Measurements from ENCODE around the gene TCERG1L.

The TCERG1L gene

DNA sequence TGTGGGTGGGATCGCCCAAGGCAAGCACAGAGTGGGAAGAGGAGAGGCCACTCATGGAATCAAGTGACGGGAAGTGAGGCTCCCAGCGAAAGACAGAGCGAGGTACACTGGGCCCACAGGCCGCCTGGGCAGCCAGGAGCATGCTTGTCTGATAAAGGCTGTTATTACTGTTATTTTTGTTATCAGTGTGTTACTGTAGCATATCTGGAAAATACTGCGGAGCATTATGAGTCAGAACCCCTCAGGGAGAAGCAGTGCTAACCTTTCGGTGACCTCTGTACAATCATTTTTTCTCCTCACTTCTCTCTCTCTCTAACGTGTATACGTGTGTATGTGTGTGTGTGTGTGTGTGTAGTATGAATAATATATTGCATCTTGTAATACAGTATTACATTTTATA, 3.8 kb upstream of the TCERG1L start:
- in situ Hi-C loops (cut with MboI; ENCODE audit: low sequenced_read_pairs): no loop called here

DNA sequence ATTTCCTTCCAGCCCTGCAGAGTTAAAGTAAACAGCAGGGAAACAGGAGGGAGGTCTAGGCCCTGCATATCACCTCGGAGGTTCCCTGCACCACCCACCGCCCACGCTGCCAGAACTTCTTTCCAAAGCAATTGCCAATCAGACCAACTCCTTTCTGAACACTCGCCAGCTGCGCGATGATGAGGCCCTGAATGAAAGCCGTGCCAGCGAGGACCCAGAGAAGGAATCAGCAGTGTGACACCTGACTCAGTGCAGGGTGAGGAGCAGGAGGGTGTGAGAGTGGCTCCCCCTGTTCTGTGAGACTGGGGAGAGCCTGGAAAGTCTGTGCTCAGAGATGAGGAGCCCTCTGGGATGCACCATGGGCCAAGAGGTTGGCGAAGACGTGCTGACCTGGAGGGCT, 3.3 kb upstream of the TCERG1L start:
- in situ Hi-C loops (cut with MboI; ENCODE audit: low sequenced_read_pairs): no loop called here

DNA sequence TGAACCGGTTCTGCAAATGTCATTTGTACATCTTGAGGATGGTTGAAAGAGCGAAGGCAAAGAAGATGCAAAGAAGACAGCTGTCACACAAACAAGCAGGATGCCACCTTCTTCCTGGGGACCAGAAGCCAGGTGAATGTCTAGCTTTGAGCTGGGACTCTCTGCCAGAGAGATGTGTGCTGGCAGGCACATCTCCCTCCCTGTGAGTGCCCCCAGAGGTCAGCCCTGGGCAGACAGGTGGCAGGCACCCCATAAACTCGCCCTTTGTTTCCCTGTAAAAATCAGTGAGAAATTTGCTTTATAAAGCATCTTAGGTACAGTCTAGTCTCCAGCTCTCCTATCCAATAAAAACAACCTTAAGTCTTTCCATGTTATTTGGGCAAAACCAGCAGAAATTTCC, 2.6 kb upstream of the TCERG1L start:
- in situ Hi-C loops (cut with MboI; ENCODE audit: low sequenced_read_pairs): no loop called here

DNA sequence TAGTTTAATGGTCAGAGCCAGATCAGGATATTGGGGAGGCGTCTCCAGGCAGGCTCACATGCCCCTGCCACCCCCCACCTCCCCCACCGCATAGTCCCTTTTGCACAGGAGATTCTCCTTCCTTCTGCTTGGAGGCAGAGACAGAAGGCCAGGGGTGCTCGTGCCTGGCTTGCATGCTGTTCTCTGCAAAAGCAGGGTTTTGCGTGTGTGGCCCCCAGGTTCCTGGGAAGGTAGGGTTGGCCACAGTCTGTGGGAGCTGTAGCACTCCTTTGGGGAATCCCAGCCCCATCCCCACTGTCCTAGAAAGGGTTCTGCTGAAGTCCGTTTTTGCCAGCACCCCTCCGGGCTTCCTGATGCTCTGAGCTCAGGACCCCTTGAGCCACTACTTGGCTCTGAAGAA, 1.9 kb upstream of the TCERG1L start:
- in situ Hi-C loops (cut with MboI; ENCODE audit: low sequenced_read_pairs): no loop called here

DNA sequence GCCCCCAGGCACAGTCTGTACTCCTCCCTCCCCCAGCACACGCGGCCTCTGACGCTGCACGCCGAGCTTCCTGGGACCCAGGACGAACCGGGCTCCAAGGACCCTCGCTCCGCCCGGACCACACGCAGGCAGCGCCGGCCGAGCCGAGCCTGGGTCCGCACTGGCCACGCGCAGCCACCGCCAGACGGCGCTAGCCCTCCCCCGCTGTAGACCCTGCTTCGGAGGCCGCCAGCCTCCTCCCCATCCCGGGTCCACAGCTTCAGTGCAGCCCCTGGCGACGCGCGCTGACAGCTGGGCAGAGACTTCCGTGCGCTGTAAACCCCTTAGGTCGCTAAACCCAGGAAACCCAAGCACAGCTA, 936 bp upstream of the TCERG1L start:
- in situ Hi-C loops (cut with MboI; ENCODE audit: low sequenced_read_pairs): no loop called here

DNA sequence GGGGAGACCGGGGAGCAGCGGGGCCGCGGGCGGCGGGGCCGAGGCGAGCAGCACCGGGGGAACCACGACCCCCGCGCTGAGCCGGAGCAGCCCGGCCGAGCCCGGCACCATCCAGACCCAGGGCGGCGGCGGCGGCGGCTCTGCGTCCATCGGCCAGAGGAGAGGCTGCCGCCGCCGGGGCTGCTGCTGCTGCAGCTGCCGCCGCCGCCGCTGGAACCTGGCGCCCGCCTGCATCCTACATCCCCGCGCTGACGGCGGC, 190 bp downstream of the TCERG1L start:
- in situ Hi-C loops (cut with MboI; ENCODE audit: low sequenced_read_pairs): no loop called here

DNA sequence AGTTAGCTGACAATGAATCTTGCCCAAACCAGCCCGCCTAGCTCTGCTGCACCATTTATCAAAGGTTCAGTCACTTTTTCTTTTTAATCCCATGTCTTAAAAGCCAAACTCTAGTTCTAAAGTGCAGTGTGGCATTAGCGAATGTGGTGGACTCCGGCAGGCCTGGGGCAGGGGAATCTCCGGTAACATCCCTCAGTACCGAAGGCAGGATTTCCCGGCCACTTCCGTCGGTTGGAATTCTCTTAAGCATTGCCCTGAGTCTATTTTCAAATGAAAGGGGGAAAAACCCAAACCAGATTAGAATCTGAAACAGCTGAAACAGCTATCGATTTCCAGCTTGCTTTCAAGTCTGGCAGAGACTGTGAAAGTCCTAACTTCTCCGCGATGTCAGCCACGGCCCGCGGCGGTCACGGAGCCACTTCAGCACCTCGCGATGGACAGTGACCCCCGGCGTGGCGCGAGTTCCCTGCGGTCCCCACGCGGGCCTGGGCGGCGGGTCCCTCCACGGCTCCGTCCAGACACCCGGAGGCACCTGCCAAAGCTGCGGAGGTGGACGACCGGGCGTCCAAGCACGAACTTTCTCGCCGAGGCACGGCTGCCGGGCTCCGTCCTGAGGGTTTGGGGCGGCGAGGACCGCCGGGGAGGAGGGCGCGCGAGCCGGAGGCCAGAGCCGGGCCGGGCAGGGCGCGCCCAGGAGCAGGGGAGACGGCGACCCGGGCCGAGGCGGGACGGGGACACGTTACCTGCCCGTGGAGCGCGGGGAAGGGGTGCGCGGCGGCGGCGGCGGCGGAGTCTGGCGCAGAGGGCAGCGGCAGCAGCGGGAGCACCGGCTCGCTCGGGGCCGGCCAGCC, 745 bp downstream of the TCERG1L start:
- in situ Hi-C loops (cut with MboI; ENCODE audit: low sequenced_read_pairs): no loop called here

DNA sequence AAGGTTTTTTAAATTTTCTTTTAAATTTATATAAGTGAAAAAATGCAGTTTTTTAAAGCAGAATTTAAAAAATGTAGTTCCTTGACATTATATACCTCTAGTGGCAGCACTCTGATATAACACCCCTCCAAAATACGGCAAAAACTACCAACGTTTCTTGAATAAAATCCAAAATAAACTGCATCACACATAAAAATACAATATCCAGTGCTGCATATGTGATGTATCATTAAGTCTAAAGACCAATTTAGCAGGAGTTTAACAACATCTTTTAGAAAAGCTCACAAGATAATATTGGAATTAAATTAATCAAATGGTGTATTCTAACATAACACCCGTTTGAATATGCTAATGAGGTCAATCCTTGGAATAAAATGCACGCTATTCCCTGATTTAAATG, 1.4 kb downstream of the TCERG1L start:
- in situ Hi-C loops (cut with MboI; ENCODE audit: low sequenced_read_pairs): no loop called here

DNA sequence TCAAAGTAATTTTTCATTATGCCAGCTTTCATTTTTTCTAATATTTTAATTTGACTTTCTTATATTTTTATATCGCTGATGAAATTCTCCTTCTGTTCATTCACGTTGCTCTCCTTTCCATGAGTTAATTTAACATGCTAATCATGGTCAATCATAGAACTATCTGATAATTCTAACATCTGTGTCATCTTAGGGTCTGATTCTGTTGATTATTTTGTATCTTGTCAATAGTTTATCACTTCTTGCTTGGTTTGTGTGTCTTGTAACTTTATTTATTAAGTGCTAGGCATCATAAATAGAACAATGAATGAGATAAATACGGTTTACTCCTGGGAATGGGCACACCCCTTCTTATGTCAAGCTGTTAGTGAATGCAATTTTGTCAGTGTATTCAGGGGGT, 11.0 kb downstream of the TCERG1L start:
- in situ Hi-C loops (cut with MboI; ENCODE audit: low sequenced_read_pairs): no loop called here

DNA sequence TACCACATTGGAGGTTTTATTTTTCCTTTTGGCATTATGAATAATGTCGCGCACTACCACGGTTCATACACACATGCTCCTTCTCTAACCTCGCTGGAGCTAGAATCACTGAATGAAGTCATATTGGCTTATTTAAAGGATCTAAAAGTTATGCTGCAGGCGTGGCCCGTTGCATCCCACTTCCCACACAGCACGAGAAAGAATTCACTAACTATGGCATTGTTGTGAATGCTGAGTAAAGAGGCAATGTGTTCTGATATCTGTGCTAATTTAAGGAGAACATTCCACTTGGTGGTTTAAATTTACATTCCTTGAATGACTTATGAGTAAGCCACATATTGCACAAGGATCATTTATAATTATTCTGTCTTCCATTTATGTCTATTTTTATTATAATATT, 20.7 kb downstream of the TCERG1L start:
- in situ Hi-C loops (cut with MboI; ENCODE audit: low sequenced_read_pairs): no loop called here

DNA sequence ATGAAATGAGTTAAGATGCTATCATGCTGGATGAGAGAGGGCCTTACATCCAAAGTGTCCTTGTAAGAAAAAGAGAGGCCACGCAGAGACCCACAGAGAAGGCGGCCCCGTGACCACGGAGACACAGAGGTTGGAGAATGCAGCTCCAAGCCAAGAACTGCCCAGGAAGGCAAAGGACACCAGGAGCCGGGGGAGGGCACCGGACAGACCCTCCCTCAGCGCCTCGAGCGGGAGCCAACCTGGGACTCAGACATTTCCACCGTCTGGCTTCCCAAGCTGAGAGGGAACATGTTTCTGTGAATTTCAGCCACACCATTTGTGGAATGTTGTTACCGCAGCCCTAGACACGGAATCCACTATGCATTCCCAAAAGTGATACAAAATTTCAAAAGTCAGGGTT, 22.9 kb downstream of the TCERG1L start:
- in situ Hi-C loops (cut with MboI; ENCODE audit: low sequenced_read_pairs): no loop called here

DNA sequence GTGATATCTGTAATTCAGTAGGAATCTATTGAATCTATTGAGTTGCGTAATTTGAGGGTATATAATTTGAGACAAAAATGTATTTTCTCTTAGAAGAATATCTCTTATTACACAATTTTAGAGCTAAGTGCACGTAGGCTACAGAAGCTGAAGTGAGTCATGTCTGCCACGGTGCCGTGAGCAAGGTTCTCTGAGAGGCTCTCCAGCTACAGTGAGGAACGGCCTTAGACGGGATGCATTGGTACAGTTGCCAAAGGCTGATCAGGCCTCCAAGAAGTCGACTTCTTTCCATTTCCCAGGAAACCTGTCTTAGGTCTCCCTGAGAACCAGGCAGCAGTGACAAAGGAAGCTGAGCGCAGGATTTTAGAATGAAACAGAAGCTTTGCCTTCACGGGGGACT, 28.6 kb downstream of the TCERG1L start:
- in situ Hi-C loops (cut with MboI; ENCODE audit: low sequenced_read_pairs): no loop called here

DNA sequence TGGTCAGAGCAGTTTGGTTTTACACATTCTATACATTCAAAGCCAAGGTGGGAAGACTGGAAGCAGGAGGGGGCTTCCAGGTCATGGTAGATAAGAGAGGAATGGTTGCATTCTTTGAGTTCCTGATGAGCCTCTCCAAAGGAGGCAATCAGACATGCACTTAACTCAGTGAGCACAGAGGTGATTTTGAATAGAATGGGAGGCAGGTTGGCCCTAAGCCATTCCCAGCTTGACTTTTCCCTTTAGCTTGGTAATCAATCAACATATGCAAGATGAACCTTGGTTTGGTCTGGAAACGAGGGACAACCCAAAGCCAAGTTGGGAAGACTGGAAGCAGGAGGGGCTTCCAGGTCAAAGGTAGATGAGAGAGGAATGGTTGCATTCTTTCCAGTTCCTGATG, 31.4 kb downstream of the TCERG1L start:
- in situ Hi-C loops (cut with MboI; ENCODE audit: low sequenced_read_pairs): no loop called here

DNA sequence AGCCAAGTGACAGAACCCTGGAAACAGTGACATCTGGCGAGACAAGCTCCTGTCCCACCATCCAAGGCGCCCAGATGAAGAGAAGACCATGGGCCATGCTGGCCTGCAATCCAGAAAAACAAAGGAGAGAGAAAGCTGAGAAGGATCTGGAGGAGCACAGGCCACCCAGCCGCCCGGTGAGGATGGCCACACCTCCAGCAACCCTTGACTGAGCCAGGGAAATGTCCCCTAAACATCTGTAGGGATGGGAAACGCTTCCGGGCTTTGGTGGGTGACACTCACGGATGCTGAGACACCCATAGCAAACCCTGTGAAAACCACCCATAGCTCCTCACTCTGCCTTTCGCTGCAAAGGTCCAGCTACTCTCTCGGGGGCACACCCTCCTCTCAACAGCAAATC, 32.0 kb downstream of the TCERG1L start:
- in situ Hi-C loops (cut with MboI; ENCODE audit: low sequenced_read_pairs): no loop called here

DNA sequence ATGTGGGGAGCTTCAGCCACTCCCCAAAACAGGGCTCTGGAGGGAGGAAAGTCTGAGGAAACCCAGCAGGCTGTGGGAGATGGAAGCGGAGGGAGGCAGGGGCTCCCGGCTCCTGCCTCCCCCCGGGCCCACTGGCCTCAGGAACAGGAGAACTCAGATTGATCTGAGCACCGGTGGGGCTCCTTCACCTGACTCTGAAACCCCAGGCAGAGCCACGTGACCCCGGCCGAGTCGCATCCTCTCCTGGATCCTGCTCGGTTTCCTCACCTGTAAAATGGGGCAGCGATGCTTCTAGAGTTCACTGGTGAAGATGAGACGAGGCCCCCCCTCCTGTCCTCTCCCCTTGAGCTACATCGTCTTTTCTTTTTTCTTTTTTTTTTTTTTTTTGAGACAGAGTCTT, 33.6 kb downstream of the TCERG1L start:
- in situ Hi-C loops (cut with MboI; ENCODE audit: low sequenced_read_pairs): no loop called here

DNA sequence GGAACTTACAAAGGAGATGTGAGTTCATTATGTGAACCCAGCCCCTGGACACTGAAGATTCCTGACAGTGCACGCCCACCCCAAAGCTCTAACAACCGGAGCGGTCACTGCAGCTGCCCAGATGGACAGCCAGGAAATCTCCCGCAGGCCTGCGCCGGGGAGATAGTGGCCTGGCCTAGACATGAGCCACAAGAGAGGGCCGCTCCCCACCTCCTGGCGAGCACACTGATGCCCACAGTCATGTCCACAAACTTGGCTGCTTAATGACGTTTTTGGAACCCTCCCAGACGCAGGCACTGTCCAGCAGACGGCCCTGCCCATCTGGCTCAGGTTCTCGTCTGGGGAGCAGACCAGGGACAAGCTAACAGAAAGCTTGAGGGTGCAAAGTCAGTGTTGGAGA, 34.2 kb downstream of the TCERG1L start:
- in situ Hi-C loops (cut with MboI; ENCODE audit: low sequenced_read_pairs): no loop called here

DNA sequence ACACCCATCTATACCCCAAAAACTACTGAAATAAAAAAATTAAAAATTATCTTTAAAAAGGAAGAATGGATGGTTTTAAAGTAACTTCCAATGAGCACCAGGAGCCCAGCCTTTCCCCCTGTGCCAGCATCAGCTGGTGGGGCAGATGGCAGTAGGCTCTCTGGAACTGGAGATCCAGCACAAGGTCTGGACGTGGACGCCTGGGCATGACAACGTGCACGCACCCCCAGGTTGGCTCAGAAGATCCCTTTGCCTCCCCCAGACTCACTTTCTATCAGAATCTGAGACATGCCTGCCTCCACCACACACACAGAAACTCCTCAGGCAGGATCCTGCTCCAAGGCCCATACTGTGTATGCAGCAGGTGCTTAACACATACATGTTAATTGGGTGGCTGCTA, 35.8 kb downstream of the TCERG1L start:
- in situ Hi-C loops (cut with MboI; ENCODE audit: low sequenced_read_pairs): no loop called here

DNA sequence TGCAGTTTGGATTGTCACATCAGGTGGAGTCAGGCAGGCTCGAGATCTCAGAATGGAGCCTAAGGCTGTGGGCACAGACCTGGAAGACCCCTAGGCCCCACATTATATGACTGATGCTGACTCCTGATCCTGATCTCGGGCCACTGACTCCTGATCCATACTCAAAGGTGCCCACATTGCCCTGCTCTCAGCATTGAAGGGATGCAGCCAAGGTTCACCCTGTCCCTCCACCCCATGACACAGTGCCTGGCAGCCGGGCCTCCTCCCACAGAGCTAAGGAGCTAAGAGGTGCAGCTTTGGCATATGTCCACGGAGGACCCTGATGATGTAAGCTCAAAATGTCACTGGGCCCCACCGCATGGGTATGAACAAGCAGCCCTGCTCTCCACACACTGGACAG, 36.6 kb downstream of the TCERG1L start:
- in situ Hi-C loops (cut with MboI; ENCODE audit: low sequenced_read_pairs): no loop called here

DNA sequence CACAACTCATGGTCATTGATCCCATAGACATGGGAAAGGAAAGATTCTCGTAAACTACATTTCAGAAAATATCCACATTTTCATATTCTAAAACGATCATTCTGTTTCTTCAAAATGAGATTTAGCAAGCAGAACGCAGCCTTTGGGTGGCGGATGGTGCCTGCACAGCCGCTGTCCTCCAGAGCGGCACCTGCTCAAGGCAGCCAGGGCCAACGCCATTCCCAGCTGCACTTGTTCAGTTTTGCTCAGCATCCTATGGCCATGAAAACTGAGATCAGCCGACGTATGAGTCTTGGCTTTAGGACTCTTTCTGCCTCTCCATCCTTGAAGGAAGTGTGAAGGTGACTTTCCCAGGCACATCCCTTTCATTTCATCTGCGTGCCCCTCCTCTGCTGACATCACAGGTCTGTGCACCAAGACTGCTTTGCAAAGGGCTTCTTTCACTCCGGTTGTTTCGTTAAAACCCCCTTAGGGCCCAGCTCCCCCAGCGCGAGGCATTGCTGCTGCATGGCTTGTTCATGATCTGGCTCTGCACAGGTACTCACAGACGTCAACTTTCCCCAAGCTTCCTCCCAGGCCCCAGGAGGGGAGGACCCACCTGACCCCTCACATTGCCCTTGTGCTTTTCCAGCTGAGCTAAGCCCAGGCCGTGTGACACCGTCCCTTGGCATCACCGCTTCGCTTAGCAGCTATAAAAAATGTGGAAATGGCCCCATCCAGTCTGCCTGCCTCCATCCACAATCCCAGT, 37.2 kb downstream of the TCERG1L start:
- in situ Hi-C loops (cut with MboI; ENCODE audit: low sequenced_read_pairs): no loop called here

DNA sequence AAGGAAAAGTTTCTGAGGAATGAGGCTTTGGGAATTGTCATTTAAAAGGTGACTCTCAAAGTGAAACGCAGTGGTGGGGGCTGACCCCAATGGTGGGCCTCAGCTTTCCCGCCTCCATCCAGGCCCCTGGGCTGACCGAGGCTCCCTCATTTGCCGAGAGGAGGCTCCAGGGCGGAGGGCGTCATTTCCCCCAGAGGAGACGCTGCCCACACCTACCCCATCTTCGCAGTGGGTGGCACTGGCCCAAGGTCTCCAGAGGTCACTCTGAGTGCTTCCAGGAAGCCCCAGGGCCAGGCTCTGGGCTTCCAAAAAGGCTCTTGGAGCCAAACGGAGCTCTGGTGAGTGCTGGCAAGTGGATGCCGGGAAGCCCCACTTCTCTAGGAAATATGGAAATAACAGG, 38.0 kb downstream of the TCERG1L start:
- in situ Hi-C loops (cut with MboI; ENCODE audit: low sequenced_read_pairs): no loop called here

DNA sequence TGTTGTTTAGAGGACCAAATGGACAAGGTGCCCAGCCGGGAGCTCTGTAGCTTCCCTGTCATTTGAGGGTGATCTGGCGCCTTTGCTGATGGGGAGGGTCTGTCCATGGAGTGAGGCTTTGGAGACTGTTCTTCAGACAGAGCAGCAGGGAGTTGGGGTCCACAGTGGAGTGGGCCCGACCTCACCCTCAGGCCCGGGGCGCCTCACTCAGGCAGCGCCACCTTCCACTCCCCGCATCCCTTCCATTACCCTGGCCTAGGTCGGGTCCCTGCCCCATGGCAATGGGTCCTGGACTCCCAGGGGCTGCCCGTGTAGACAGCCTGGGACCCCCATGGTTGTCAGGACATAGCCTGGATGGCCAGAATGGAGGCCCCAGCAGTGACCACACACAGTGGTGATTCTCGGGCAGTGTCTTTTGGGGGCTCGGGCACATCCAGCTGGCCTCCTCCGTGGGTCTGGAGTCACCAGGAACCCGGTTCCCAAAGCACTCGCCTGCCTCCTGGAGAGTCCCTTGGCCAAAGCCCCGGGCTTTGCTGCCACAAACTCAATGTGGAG, 38.5 kb downstream of the TCERG1L start:
- in situ Hi-C loops (cut with MboI; ENCODE audit: low sequenced_read_pairs): no loop called here

DNA sequence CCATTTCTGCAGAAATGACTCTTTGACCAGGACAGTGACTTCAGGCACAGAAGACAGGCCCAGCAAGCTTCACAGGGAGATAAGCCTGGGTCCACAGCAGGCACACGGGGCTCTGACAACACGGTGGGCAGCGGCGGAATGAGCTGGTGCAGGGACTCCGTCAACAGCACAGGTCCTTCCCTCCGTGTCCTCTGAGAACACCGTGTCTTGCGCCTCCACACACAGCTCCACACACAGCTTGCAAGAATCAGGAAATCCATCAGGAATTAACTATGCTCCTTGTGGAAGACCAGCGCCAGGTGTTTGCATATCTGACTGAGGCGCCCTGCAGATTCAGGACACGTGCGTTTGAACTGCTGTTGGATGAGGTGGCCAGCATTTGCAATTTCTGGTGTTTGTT, 39.6 kb downstream of the TCERG1L start:
- in situ Hi-C loops (cut with MboI; ENCODE audit: low sequenced_read_pairs): no loop called here

All from HL-60/S4 (cell line).